ENCODE data around the gene PANK2. TPM values are rescaled to one million over a fixed set of nuclear protein-coding genes. Genes with fewer than 3 reads are reported as not detected.

The PANK2 gene
- total RNA-seq, 2 experiments from 2014 or later = 47.6 to 50.3 TPM

DNA sequence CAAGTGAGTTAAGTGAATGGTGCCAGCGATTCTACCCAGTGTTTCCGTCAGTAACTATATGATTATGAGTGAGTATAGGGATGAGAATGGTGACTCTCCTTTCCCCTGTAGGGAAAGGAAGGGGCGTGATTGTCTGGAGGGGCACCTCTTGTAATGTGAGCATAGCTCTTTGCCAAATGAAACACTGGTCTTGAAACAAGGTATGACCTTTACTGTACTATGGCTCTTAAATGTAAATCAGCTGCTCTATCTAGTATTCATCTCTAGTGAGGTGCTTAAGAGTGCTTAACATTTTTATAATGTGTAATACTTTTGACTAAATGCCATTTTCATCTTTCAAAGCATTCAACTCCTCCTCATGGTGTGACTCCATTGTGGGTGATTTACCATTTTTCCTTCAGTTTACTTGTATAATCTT lies 11.0 kb downstream of the PANK2 start:
- CTCF ChIA-PET = no interaction called here
- DNase-seq (no peak), ATAC-seq (peak; percentile 66)
- TF ChIP-seq, protein P1, sequence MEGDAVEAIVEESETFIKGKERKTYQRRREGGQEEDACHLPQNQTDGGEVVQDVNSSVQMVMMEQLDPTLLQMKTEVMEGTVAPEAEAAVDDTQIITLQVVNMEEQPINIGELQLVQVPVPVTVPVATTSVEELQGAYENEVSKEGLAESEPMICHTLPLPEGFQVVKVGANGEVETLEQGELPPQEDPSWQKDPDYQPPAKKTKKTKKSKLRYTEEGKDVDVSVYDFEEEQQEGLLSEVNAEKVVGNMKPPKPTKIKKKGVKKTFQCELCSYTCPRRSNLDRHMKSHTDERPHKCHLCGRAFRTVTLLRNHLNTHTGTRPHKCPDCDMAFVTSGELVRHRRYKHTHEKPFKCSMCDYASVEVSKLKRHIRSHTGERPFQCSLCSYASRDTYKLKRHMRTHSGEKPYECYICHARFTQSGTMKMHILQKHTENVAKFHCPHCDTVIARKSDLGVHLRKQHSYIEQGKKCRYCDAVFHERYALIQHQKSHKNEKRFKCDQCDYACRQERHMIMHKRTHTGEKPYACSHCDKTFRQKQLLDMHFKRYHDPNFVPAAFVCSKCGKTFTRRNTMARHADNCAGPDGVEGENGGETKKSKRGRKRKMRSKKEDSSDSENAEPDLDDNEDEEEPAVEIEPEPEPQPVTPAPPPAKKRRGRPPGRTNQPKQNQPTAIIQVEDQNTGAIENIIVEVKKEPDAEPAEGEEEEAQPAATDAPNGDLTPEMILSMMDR (IDR thresholded peaks at IDR 0.05) = no peak
- H3K4me3 Mint-ChIP-seq = no peak overlapping the region
- POLR2A ChIA-PET = interaction anchor here (1.9 kb wide), 1 partner anchor 27 kb away, joined by 7 read pairs; no protein-coding TSS in a partner anchor
- H3K27me3 Mint-ChIP-seq = no peaks in the 10 kb centered on the region
- peaks cover 71% of the 10 kb centered on the region for H3K4me1 Mint-ChIP-seq (ENCODE audit: low read depth)
- intact Hi-C loops (cut with micrococcal nuclease) = no loop called here
- H3K36me3 Mint-ChIP-seq (ENCODE audit: low read depth) = peaks cover 28% of the 10 kb centered on the region
- no peaks in the 10 kb centered on the region for H3K9me3 Mint-ChIP-seq
- peak overlapping the region; percentile 63 for H3K27ac Mint-ChIP-seq

DNA sequence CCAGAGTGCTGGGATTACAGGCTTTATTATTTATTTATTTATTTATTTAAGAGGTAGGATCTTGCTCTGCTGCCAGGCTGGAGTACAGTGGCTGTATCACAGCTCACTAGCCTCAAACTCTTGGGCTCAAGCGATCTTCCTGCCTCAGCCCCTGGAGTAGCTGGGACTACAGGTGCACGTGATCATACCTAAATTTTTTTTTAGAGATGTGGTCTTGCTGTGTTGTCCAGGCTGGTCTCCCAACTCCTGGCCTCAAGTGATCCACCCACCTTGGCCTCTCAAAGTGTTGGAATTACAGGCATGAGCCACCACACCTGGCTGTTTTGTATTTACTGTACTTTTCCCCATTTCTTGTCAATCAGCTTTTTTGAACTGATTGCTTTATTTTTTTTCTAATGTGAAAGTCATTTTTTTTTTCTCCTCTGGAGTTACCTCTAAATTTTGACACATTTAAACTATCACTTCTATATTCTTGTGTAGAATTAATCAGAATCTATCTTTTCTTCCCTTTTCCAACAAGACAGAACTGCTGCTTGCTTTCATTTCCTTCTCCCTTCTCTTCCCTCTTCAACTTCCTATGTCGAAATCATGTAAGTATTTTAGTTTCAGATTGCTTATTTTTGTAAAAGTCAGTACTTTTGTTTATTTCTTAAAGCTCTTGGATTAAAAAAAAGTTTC lies 12.0 kb downstream of the PANK2 start:
- H3K27me3 Mint-ChIP-seq = no peaks in the 10 kb centered on the region
- peaks cover 23% of the 10 kb centered on the region for H3K36me3 Mint-ChIP-seq (ENCODE audit: low read depth)
- ChIA-PET POLR2A (interaction anchor here (0.9 to 1.9 kb wide), 3 partner anchors 13 to 48 kb away, joined by 3 to 7 read pairs (median 3); no protein-coding TSS in a partner anchor), CTCF (interaction anchor here (1.0 kb wide), 1 partner anchor 17 kb away, joined by 3 read pairs; no protein-coding TSS in a partner anchor)
- intact Hi-C loops (cut with micrococcal nuclease) = no loop called here
- H3K4me1 Mint-ChIP-seq (ENCODE audit: low read depth) = peaks cover 70% of the 10 kb centered on the region
- ATAC-seq = no peak
- H3K4me3 Mint-ChIP-seq = no peak overlapping the region
- H3K9me3 Mint-ChIP-seq = no peaks in the 10 kb centered on the region
- DNase-seq = no peak
- TF ChIP-seq, protein P1 (IDR thresholded peaks at IDR 0.05) = no peak
- H3K27ac Mint-ChIP-seq = peak overlapping the region; percentile 81

DNA sequence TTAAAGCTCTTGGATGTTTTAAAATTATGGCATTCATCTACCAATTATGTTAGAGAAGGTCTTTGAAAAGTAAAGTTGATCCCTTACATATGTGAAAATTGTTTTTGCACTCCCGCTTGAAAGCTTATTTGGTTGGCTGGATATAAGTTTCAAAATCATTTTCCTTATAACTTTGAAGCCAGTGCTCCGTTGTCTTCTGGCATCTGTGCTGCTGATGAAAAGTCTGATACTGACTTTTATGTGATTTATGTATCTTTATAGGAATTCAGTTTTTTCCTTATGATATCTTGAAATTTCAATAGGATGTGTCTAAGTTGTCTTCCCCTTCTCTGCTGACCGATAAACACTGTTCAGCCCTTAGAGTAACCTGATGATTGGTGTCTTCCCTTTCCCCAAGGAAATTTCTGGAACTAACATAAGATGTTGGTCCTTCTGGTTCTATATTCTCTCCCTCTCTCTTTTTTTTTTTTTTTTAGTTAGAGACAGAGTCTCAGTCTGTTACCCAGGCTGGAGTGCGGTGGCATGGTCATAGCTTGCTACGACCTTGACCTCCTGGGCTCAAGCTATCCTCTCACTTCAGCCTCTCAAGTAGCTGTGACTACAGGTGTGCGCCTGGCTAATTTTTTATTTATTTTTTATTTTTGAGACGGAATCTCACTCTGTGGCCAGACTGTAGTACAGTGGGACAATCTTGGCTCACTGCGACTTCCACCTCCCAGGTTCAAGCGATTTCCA lies 12.7 kb downstream of the PANK2 start:
- Mint-ChIP-seq H3K4me1 (ENCODE audit: low read depth) (peaks cover 71% of the 10 kb centered on the region), H3K4me3 (no peak overlapping the region)

DNA sequence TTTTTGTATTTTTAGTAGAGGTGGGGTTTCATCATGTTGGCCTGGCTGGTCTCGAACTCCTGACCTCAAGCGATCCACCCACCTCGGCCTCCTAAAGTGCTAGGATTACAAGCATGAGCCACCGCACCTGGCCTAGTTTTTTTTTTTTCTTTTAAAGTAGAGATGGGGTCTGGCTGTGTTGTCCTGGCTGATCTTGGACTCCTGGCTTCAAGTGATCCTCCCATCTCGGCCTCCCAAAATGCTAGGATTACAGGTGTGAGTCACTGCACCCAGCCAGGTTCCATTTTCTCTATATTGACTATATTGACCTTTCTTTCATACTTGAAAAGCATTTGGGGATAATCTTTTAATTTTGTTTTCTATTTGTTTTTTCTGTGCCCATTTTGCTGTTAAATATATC lies 13.3 kb downstream of the PANK2 start:
- Mint-ChIP-seq H3K36me3 (ENCODE audit: low read depth) (peaks cover 17% of the 10 kb centered on the region), H3K27me3 (no peaks in the 10 kb centered on the region), H3K4me1 (ENCODE audit: low read depth) (peaks cover 68% of the 10 kb centered on the region), H3K4me3 (no peak overlapping the region), H3K9me3 (no peaks in the 10 kb centered on the region), H3K27ac (no peak overlapping the region)
- no peak for ATAC-seq
- no peak for DNase-seq
- intact Hi-C loops (cut with micrococcal nuclease) = no loop called here
- POLR2A ChIA-PET = interaction anchor here (0.5 kb wide), 1 partner anchor 91 kb away, joined by 3 read pairs; no protein-coding TSS in a partner anchor
- CTCF ChIA-PET = no interaction called here
- TF ChIP-seq, protein P1 (IDR thresholded peaks at IDR 0.05) = no peak

More for the DNA sequence above, 12.7 kb downstream of the PANK2 start:
- no peak for DNase-seq
- CTCF ChIA-PET = interaction anchor here (1.0 kb wide), 1 partner anchor 17 kb away, joined by 3 read pairs; no protein-coding TSS in a partner anchor
- H3K27ac Mint-ChIP-seq = peak overlapping the region; percentile 81
- TF ChIP-seq, protein P1 (IDR thresholded peaks at IDR 0.05) = no peak
- no peaks in the 10 kb centered on the region for H3K9me3 Mint-ChIP-seq
- intact Hi-C loops (cut with micrococcal nuclease) = no loop called here
- ATAC-seq = no peak
- POLR2A ChIA-PET = interaction anchor here (0.9 to 1.9 kb wide), 3 partner anchors 13 to 48 kb away, joined by 3 to 7 read pairs (median 3); no protein-coding TSS in a partner anchor
- H3K27me3 Mint-ChIP-seq = no peaks in the 10 kb centered on the region
- H3K36me3 Mint-ChIP-seq (ENCODE audit: low read depth) = peaks cover 21% of the 10 kb centered on the region
